ENCODE measurements around the gene KY.

Gene KY

GRCh38 chr3:134610432-134611385 is 40.1 kb downstream of the KY start:
- no peaks in the 10 kb centered on the region for H4K20me1 ChIP-seq (ENCODE audit: insufficient read depth, low read length)
- H3F3A ChIP-seq (ENCODE audit: insufficient read depth, low read length), result no peaks in the 10 kb centered on the region
- peaks cover 6% of the 10 kb centered on the region for H3K4me1 ChIP-seq (ENCODE audit: low read length)
- no peaks in the 10 kb centered on the region for H3K9me2 ChIP-seq (replicated peaks; ENCODE audit: insufficient read depth, low read length)
- no peak overlapping the region for H2AFZ ChIP-seq (ENCODE audit: low read length)
- no peak overlapping the region for H3K4me2 ChIP-seq (ENCODE audit: low read depth, low read length)
- H3K9ac ChIP-seq (ENCODE audit: low read length), result no peak overlapping the region
- H3K27ac ChIP-seq (ENCODE audit: low read length), result no peak overlapping the region
- no peaks in the 10 kb centered on the region for H3K36me3 ChIP-seq (replicated peaks; ENCODE audit: insufficient read depth, low read length)
- no peaks in the 10 kb centered on the region for H3K9me3 ChIP-seq (replicated peaks; ENCODE audit: insufficient read depth, low read length)
- TF ChIP-seq EZH2 (optimal IDR thresholded peaks at IDR 0.05; ENCODE audit: low read depth, low read length), result no peak
- TF ChIP-seq EZH2phosphoT487 (IDR thresholded peaks at IDR 0.05; ENCODE audit: low read length), result no peak
- TF ChIP-seq, protein P1, sequence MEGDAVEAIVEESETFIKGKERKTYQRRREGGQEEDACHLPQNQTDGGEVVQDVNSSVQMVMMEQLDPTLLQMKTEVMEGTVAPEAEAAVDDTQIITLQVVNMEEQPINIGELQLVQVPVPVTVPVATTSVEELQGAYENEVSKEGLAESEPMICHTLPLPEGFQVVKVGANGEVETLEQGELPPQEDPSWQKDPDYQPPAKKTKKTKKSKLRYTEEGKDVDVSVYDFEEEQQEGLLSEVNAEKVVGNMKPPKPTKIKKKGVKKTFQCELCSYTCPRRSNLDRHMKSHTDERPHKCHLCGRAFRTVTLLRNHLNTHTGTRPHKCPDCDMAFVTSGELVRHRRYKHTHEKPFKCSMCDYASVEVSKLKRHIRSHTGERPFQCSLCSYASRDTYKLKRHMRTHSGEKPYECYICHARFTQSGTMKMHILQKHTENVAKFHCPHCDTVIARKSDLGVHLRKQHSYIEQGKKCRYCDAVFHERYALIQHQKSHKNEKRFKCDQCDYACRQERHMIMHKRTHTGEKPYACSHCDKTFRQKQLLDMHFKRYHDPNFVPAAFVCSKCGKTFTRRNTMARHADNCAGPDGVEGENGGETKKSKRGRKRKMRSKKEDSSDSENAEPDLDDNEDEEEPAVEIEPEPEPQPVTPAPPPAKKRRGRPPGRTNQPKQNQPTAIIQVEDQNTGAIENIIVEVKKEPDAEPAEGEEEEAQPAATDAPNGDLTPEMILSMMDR (IDR thresholded peaks at IDR 0.05; ENCODE audit: low read length), result no peak
- no peak for DNase-seq
- no peaks in the 10 kb centered on the region for H3K27me3 ChIP-seq (replicated peaks; ENCODE audit: insufficient read depth, low read length)
- H3K79me2 ChIP-seq (ENCODE audit: low read length), result no peaks in the 10 kb centered on the region
- H3K4me3 ChIP-seq (ENCODE audit: low read length), result no peak overlapping the region

DNA sequence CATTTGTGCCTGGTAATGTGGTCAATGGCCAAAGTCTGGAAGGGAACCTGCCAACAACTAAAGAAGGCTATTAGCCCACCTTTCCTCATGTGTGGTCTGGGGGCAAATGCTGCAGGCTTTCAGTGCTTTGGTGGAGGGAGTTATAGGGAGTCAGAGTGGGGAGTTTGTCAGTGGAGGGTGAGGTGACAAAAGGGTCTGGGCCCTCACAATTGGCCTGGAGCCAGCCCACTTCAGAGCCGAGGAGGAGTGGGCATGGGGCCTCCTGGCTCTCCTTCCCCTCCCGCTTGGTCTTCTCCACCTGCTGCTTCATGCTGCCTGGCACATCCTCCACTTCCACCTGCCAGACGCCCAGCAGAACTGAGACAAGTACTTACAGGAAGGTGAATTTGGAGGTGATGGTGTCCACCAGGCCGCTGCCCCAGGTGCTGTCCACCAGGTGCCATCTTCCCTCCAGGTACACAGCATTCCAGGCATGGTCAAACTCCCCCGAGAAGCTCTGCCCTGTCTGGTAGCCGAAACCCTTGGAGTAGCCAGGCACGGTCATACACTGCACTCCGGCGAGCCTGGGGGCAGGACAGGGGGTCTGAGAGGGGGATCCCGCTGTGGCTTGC is 40.9 kb downstream of the KY start:
- TF ChIP-seq EZH2 (optimal IDR thresholded peaks at IDR 0.05; ENCODE audit: low read depth, low read length), result no peak
- TF ChIP-seq, protein P1 (IDR thresholded peaks at IDR 0.05; ENCODE audit: low read length), result no peak
- no peak for TF ChIP-seq EZH2phosphoT487 (IDR thresholded peaks at IDR 0.05; ENCODE audit: low read length)

GRCh38 chr3:134608771-134609435 is 41.9 kb downstream of the KY start:
- no peak overlapping the region for H3K4me3 ChIP-seq (ENCODE audit: low read length)
- no peak for DNase-seq
- no peaks in the 10 kb centered on the region for H4K20me1 ChIP-seq (ENCODE audit: insufficient read depth, low read length)
- no peaks in the 10 kb centered on the region for H3K9me2 ChIP-seq (replicated peaks; ENCODE audit: insufficient read depth, low read length)
- H3K27ac ChIP-seq (ENCODE audit: low read length), result no peak overlapping the region
- H3K4me1 ChIP-seq (ENCODE audit: low read length), result peaks cover 6% of the 10 kb centered on the region
- no peaks in the 10 kb centered on the region for H3F3A ChIP-seq (ENCODE audit: insufficient read depth, low read length)
- no peaks in the 10 kb centered on the region for H3K36me3 ChIP-seq (replicated peaks; ENCODE audit: insufficient read depth, low read length)
- no peaks in the 10 kb centered on the region for H3K79me2 ChIP-seq (ENCODE audit: low read length)
- no peak overlapping the region for H2AFZ ChIP-seq (ENCODE audit: low read length)
- no peak overlapping the region for H3K4me2 ChIP-seq (ENCODE audit: low read depth, low read length)
- TF ChIP-seq EZH2phosphoT487 (IDR thresholded peaks at IDR 0.05; ENCODE audit: low read length) (no peak), EZH2 (optimal IDR thresholded peaks at IDR 0.05; ENCODE audit: low read depth, low read length) (no peak)
- TF ChIP-seq, protein P1 (IDR thresholded peaks at IDR 0.05; ENCODE audit: low read length), result no peak
- H3K27me3 ChIP-seq (replicated peaks; ENCODE audit: insufficient read depth, low read length), result no peaks in the 10 kb centered on the region
- H3K9me3 ChIP-seq (replicated peaks; ENCODE audit: insufficient read depth, low read length), result no peaks in the 10 kb centered on the region
- H3K9ac ChIP-seq (ENCODE audit: low read length), result no peak overlapping the region

More for the DNA sequence above, 40.9 kb downstream of the KY start:
- H3K9me3 ChIP-seq (replicated peaks; ENCODE audit: insufficient read depth, low read length), result no peaks in the 10 kb centered on the region
- no peak overlapping the region for H3K4me3 ChIP-seq (ENCODE audit: low read length)
- no peaks in the 10 kb centered on the region for H3F3A ChIP-seq (ENCODE audit: insufficient read depth, low read length)
- no peak overlapping the region for H3K27ac ChIP-seq (ENCODE audit: low read length)
- H3K79me2 ChIP-seq (ENCODE audit: low read length), result no peaks in the 10 kb centered on the region
- peaks cover 6% of the 10 kb centered on the region for H3K4me1 ChIP-seq (ENCODE audit: low read length)
- H4K20me1 ChIP-seq (ENCODE audit: insufficient read depth, low read length), result no peaks in the 10 kb centered on the region
- H3K36me3 ChIP-seq (replicated peaks; ENCODE audit: insufficient read depth, low read length), result no peaks in the 10 kb centered on the region
- H3K27me3 ChIP-seq (replicated peaks; ENCODE audit: insufficient read depth, low read length), result no peaks in the 10 kb centered on the region
- no peak for DNase-seq
- no peaks in the 10 kb centered on the region for H3K9me2 ChIP-seq (replicated peaks; ENCODE audit: insufficient read depth, low read length)
- no peak overlapping the region for H3K9ac ChIP-seq (ENCODE audit: low read length)
- no peak overlapping the region for H3K4me2 ChIP-seq (ENCODE audit: low read depth, low read length)
- no peak overlapping the region for H2AFZ ChIP-seq (ENCODE audit: low read length)
